K562 (cell line): ENCODE results near the gene ARFIP2. TPM values are rescaled to one million over a fixed set of nuclear protein-coding genes. Genes with fewer than 3 reads are reported as not detected.
A peak's percentile ranks its signal among the peaks of the same experiment; 100 is the strongest.
"Not testable (repeated sequence)": the region's sequence is repeated elsewhere in the genome, so short reads cannot be mapped to it uniquely, and the experiment has no call there.

Experiments used
- ATAC-seq: fragments of 200-7000 bp; cut with Tn5 transposase; 3 replicates; pipeline ENCODE4 v1.9.1; 2020; ENCODE audit warnings: moderate library complexity
- BruUV-seq: library from RNA; stranded (reverse); fragments of 400-500 nt; replicated peaks from 2 replicates; lab custom pipeline; 2021; lab: Mats Ljungman, UMichigan
- CTCF ChIA-PET: fragments of 300-600 bp; formaldehyde crosslinking; extraction: SDS; loops from one replicate; lab custom pipeline; 2021; ENCODE audit warnings: low intra/inter-chr PET ratio; lab: Yijun Ruan, JAX
- POLR2A ChIA-PET: fragments of 300-600, 350-650 bp; sonication (Branson Sonifier 250); formaldehyde crosslinking; extraction: SDS; loops from one replicate; lab custom pipeline; 2021; ENCODE audit warnings: antibody characterized with exemption, inconsistent platforms; lab: Yijun Ruan, JAX
- DNase-seq, 4 experiments: peaks; one replicate each; pipeline versions ENCODE4 v3.0.0 to v3.0.0-alpha.2; 2011 to 2018; ENCODE audit warnings: low spot score in 3 of 4, mixed read lengths in 3 of 4; ENCODE audit errors: extremely low read depth in 1 of 4
- FAIRE-seq: peaks from 2 replicates; lab custom pipeline; 2011; peaks lifted over from hg19 to GRCh38; lab: Jason Lieb, UNC
- H2AFZ ChIP-seq: 2 replicates; pipeline ENCODE4 v1.6.0; 2011; ENCODE audit warnings: low read depth, low read length, control low read depth, inconsistent platforms
- H3K27ac ChIP-seq: fragments of 200-600 bp; 3 replicates; pipeline ENCODE4 v1.8.0; 2011; ENCODE audit warnings: low read depth, mild to moderate bottlenecking, control low read depth, inconsistent platforms, low read length, moderate library complexity, mixed read lengths; ENCODE audit errors: extremely low read depth
- H3K27me3 ChIP-seq, 2 experiments: fragments of 300-600 bp in 1 of 2; 2 replicates in 1 of 2; 3 replicates in 1 of 2; pipeline versions ENCODE4 v1.6.0 to v1.8.0; 2011; ENCODE audit warnings: inconsistent platforms in 2 of 2, low read length in 2 of 2, mild to moderate bottlenecking in 1 of 2, mixed read lengths in 1 of 2, moderate library complexity in 1 of 2; ENCODE audit not compliant: control insufficient read depth in 2 of 2, insufficient read depth in 2 of 2
- H3K36me3 ChIP-seq: fragments of 300-600 bp; 3 replicates; pipeline ENCODE4 v1.8.0; 2011; ENCODE audit warnings: mild to moderate bottlenecking, low read length, inconsistent platforms; ENCODE audit not compliant: control insufficient read depth, insufficient read depth
- H3K4me1 ChIP-seq, 2 experiments: fragments of 200-600 bp in 1 of 2; replicated peaks in 1 of 2; 2 replicates in 1 of 2; 3 replicates in 1 of 2; pipeline versions ENCODE4 v1.5.1 to v1.8.0; 2011; ENCODE audit warnings: inconsistent platforms in 2 of 2, low read length in 2 of 2, mild to moderate bottlenecking in 1 of 2, mixed read lengths in 1 of 2, moderate library complexity in 1 of 2; ENCODE audit not compliant: control insufficient read depth in 2 of 2, insufficient read depth in 2 of 2
- H3K4me2 ChIP-seq: 2 replicates; pipeline ENCODE4 v1.6.1; 2011; ENCODE audit warnings: low read length, control low read depth, inconsistent platforms, mixed read lengths; ENCODE audit not compliant: insufficient read depth
- H3K4me3 ChIP-seq: fragments of 200-600 bp; sonication (generic), shearing (Covaris generic); 2 replicates; pipeline ENCODE4 v1.5.1; 2016; ENCODE audit warnings: control low read depth, inconsistent platforms
- H3K79me2 ChIP-seq: fragments of 200-600 bp; 3 replicates; pipeline ENCODE4 v1.8.0; 2011; ENCODE audit warnings: low read length, inconsistent platforms; ENCODE audit not compliant: control insufficient read depth, insufficient read depth
- H3K9ac ChIP-seq, 2 experiments: 2 replicates each; pipeline versions ENCODE4 v1.6.0 to v1.6.1; 2011; ENCODE audit warnings: low read depth in 2 of 2, low read length in 2 of 2, control low read depth in 1 of 2, inconsistent platforms in 1 of 2, mild to moderate bottlenecking in 1 of 2, mixed read lengths in 1 of 2; ENCODE audit not compliant: insufficient read depth in 1 of 2
- H3K9me1 ChIP-seq: one replicate; pipeline ENCODE4 v1.6.0; 2011; ENCODE audit warnings: inconsistent platforms, mild to moderate bottlenecking, low read length, moderate library complexity; ENCODE audit not compliant: control insufficient read depth, insufficient read depth
- H3K9me3 ChIP-seq: replicated peaks from 2 replicates; pipeline ENCODE4 v1.5.1; 2011; ENCODE audit warnings: low read depth, low read length, inconsistent platforms; ENCODE audit not compliant: control insufficient read depth, insufficient read depth
- H4K20me1 ChIP-seq: replicated peaks from 2 replicates; pipeline ENCODE4 v1.6.1; 2011; ENCODE audit warnings: low read length, inconsistent platforms, mixed read lengths; ENCODE audit not compliant: control insufficient read depth, insufficient read depth
- WGBS: fragments of 100-300 bp; shearing (Covaris generic); methylation state at CpG from one replicate; pipeline ENCODE4 v1.1.6; 2016; ENCODE audit warnings: low coverage, mixed read lengths; ENCODE audit not compliant: insufficient coverage; ENCODE audit errors: missing lambda C conversion rate; 5-methylcytosine and 5-hydroxymethylcytosine counted together
- in situ Hi-C: fragments of 300-500 bp; cut with MboI; formaldehyde crosslinking; loops from 4 replicates; pipeline ENCODE4 v1.15.0; 2018; ENCODE audit warnings: inconsistent platforms, mixed read lengths
- intact Hi-C: fragments of 100-400 bp; cut with micrococcal nuclease; formaldehyde crosslinking; loops from 2 replicates; pipeline ENCODE4 v1.14.2; 2022
- polyA plus RNA-seq, 8 experiments: library from polyadenylated mRNA; depleted of rRNA in 4 of 8; stranded (reverse) in 5 of 8; unstranded in 3 of 8; fragments of >200 nt; fragmentation: Nextera tagmentation in 2 of 8; fragmentation: Illumina TruSeq in 1 of 8; extraction: Ambion mirVana in 2 of 8; extraction: Trizol in 1 of 8; gene quantifications; 2 replicates each; pipeline versions ENCODE4 v1.2.1 to v1.2.3, GENCODE V29; 2011 to 2014; ENCODE audit warnings: inconsistent platforms in 1 of 8, missing spikeins in 1 of 8
- total RNA-seq, 7 experiments: library from RNA; depleted of rRNA in 6 of 7; stranded (reverse); fragments of >200 nt in 6 of 7; fragmentation: Illumina TruSeq in 2 of 7; extraction: Trizol in 2 of 7; gene quantifications; 2 replicates each; pipeline versions ENCODE4 v1.2.1 to v1.2.3, GENCODE V29; 2011 to 2021; ENCODE audit warnings: low replicate concordance in 1 of 7
- TF ChIP-seq, protein P1 (sequence below), 2 experiments: fragments of 450-650 bp; IDR thresholded peaks; 2 replicates each; pipeline ENCODE4 v1.6.1; 2018; ENCODE audit warnings: mild to moderate bottlenecking in 2 of 2, low read depth in 1 of 2; ENCODE audit not compliant: partially characterized antibody in 2 of 2

ARFIP2 gene
- total and polyA plus RNA-seq, 9 of the 15 experiments (the other 6 are each of a cell fraction or from before 2014, with no cell fraction given) = 11.8 to 74.1 (median 41.0) TPM

DNA sequence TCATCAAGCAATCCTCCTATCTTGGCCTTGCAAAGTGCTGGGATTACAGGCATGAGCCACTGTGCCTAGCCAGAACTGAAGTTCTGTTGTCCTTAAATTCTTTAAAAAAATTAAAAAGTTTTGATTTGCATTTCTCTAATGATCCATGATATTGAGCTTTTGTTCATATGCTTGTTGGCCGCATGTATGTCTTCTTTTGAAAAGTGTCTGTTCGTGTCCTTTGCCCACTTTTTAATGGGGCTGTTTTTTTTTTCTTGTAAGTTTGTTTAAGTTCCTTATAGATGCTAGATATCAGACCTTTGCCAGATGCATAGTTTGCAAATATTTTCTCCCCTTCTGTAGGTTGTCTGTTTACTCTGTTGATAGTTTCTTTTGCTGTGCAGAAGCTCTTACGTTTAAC lies 40.8 kb upstream of the ARFIP2 start:
- H3K36me3 ChIP-seq, FAIRE-seq, H2AFZ ChIP-seq, H3K9ac ChIP-seq, H3K27ac ChIP-seq, H3K79me2 ChIP-seq, H3K4me2 ChIP-seq, ATAC-seq, H3K27me3 ChIP-seq, CTCF ChIA-PET, intact Hi-C loops, H3K4me1 ChIP-seq, H3K9me3 ChIP-seq, BruUV-seq, DNase-seq, H3K4me3 ChIP-seq, H3K9me1 ChIP-seq, in situ Hi-C loops, H4K20me1 ChIP-seq: not testable (repeated sequence)
- POLR2A ChIA-PET = interaction anchor here (1.2 kb wide), 1 partner anchor 17 kb away, joined by 4 read pairs; no protein-coding TSS in a partner anchor
- TF ChIP-seq, protein P1, sequence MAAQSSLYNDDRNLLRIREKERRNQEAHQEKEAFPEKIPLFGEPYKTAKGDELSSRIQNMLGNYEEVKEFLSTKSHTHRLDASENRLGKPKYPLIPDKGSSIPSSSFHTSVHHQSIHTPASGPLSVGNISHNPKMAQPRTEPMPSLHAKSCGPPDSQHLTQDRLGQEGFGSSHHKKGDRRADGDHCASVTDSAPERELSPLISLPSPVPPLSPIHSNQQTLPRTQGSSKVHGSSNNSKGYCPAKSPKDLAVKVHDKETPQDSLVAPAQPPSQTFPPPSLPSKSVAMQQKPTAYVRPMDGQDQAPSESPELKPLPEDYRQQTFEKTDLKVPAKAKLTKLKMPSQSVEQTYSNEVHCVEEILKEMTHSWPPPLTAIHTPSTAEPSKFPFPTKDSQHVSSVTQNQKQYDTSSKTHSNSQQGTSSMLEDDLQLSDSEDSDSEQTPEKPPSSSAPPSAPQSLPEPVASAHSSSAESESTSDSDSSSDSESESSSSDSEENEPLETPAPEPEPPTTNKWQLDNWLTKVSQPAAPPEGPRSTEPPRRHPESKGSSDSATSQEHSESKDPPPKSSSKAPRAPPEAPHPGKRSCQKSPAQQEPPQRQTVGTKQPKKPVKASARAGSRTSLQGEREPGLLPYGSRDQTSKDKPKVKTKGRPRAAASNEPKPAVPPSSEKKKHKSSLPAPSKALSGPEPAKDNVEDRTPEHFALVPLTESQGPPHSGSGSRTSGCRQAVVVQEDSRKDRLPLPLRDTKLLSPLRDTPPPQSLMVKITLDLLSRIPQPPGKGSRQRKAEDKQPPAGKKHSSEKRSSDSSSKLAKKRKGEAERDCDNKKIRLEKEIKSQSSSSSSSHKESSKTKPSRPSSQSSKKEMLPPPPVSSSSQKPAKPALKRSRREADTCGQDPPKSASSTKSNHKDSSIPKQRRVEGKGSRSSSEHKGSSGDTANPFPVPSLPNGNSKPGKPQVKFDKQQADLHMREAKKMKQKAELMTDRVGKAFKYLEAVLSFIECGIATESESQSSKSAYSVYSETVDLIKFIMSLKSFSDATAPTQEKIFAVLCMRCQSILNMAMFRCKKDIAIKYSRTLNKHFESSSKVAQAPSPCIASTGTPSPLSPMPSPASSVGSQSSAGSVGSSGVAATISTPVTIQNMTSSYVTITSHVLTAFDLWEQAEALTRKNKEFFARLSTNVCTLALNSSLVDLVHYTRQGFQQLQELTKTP (IDR thresholded peaks at IDR 0.05; ENCODE audit: low read depth in 1 of 2, partially characterized antibody in 2 of 2) = peak in 1 of 2 experiments; percentile 93
- WGBS = 80% methylated on average over 3 of the region's 3 CpGs
